ENCODE results near the gene QRFP.

Gene QRFP

DNA sequence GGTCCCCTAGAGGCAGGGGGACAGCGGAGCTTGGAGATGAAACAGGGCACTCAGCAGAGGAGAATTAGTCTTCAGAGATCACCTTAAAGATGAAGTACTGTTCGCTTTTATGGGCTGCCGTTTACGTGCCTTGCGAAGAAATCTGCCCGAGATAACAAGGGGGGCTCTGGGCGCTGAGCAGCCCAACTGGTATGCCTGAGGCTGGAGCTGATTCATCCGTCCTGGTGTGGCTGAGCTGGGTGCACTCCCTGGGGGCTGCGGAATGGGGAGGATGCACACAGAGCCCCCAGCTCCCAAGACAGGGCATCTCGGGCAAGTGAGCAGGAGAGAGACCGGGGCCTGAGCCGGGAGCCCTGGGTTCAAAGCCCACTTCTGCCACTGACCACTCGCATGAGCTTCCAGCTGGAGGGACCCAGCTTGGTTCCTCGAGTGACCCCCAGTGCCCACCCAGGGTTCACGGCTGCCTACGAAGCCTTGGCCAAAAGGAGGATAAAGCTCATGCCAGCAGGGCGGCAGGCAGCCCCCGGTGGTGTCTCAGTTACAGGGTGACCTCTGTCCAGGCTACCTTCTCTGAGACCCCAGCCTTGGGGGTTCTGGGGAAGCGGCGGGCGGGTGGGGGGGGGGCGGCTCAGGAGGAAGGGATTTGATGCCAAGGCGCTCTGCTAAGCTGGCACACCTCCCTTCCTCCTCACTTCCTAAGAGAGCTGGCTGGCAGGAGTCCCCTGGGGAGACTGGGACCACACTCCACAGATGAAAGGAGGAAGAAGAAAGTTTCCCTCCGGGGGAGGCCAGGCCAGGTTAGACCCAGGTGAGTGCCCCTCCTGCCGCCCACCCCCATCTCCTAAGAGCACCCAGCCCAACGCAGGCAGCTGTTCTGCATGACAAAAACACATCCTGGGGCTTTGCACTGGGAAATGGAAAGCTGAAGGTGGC, 36.8 kb upstream of the QRFP start:
- DNase-seq, result no peak

DNA sequence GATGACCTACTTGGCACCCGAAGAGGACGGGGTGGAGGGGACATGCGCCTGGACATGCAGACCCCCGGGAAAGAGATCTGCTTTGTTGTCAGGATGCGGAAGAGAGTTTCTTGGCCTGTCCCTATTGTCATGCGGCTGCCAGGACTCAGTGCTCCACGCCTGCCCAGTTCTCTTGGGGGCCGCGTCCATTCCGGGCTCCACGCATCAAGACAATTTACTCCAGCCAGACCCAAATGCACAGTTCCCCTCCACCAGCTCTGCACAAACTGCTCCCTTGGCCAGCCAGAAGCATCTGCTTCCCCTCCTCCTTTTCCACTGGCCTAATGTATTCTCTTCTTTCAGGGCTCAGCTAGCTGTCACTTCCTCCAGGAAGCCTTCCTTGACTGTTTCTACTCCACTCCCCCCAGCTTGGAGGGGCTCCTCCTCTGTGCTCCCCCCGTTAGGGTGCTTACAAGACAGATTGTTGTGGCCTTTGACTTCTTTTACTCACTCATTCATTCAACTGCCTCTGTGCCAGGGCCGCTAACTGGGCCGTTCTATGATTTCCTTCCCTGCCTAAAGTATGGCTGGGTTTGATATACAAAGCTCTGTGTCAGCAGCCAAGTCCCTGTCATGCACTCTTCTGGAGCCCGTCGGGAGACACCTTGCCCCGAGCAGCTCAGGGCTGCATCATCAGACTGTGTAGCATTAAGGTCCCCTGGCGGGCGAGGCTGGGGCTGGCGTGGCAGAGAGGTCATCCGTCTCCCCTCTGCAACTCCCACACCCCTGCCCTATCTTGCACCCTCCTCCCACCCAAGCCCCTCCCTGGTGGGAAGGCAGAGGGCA, 35.9 kb upstream of the QRFP start:
- no peak for DNase-seq

DNA sequence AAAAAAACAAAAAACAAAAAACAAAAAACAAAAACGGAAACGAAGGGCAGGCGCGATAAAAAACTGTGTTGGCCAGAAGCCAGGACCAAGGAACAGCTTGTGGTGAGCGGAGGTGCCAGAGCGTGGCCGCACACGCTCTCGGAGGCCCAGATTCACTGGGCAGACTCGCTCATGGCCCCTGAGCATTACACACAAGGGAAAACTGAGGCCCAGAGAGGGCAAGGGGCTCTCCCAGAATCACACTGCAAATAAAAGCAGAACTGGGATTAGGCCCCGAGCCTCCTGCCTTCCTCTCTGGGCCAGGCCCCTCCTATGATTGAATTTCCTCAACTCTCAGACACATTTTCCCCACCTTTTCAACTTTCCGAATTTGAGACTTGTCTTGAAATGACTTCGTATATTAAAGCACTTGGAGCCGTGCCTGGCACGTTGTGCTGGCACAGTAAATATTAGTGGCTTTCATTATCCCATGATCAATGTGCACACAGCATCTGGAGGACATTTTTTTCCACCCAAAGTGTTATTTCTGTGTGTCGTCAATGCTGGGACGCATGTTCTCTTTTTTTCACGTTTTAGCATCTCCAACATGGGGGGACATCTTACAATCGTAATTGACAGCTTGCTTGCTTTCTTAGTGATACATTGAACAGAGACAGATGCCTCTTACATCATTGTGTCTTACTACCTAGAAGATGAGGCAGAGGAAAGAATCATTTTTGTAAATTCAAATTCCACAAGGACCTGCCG, 35.1 kb upstream of the QRFP start:
- no peak for DNase-seq

DNA sequence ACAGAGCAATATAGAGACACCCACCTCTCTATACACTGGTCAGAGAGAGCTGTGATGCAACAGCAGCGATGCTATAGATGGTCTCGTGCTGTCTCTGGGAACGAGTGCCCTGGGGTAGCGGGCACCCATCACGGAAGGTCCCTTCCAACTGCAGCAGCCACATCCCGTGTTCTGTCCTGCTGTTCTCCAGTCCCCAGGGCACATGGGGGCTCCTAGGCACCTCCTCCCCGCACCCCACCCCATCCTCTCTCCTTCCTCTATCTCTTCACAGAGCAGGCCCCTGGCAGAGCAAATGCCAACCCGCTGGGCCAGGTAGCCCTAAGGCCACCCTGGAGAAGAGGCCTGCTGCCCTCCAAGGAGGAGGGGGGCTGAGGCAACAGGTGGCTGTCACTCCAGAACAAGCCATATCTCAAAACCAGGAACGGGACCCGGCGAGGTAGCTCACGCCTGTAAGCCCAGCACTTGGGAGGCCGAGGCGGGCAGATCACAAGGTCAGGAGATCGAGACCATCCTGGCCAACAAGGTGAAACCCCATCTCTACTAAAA, 34.3 kb upstream of the QRFP start:
- DNase-seq, result no peak

DNA sequence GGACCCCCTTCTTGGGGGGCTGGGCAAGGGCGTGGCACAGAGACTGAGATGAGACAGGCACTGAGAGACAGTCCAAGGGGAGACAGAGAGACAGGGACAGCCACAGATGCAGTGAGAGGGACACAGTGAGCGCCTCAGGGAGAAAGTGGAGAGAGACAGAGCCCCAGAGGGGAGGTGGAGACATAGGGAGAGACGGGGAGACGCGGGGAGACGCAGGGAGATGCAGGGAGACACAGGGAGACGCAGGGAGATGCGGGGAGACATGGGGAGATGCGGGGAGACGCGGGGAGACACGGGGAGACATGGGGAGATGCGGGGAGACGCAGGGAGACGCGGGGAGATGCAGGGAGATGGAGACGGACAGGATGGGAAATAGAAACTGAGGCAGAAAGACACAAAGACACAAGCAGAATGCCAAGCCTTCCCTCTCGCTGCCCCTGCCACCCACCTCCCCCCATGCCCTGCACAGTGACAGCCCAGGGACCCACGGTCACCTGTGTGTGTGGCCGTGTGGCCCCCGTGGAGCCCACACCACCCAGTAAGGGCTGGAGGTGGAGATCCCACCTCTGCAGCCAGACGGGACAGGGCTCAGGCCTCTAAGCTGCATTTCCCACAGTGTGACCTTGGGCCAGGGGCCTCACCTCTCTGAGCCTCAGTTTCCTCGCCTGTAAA, 33.7 kb upstream of the QRFP start:
- no peak for DNase-seq

DNA sequence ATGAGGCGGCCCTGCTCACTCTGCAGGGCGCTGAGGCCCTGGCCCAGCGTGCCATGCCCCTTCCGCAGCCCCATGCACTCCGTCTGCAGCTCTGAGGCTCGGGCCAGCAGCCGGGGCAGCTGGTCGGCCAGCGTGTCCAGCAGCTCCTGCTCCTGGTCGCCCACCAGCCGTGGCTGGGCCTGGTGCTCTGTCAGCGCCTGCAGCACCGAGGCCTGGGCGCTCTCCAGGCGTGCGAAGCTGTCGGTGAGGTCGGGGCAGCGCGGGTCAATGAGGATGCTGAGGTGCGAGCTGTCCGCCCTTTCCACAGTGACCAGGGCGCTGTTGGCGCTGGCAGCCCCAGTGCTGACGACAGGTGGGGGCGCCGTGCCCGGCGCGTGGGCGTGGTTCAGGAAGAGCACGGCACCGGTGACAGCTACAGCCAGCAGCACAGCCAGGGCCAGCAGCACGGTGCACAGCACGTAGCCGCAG, 33.0 kb upstream of the QRFP start:
- no peak for DNase-seq

DNA sequence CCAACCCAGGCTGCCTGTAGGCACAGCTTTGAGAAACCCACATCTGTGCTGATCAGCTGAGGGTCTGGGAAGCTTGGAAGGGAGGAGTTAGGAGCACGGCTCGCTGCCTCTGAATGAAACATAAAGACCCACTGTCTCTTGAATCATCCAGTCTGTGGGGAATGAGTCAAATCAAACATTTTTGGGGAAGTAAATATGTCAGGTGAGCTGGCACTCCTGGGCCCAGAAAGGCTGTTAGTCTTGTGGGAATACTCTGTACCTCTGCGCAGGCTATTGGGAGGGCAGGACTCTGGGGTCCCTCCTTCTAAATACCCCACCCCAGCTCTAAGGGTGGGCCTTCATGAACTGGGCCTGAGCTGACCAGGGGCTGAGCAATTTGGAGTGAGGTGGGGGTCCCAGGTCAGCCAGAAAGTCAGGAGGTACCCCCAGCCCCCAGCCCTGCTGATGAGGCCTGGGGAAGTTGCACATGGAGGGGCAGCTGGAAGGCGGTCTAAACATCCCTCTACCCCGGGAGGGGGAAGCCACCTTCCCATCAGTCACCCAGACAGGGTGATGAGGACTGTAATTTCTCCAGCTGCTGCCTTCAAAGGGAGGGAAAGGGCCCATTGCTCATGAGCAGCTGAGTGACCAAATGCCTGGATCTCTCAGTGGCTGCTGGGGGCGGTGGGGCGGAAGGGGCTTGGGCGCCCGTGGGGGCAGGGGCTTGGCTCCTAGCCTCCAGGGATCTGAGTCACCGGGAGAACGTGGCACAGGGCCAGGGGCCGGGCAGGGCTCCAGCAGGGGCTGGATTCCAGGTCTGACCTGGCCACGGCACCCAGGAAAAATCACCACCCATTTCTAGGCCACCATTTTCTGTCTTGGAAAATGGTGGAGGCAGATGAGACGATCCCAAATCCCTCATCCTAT, 31.6 kb upstream of the QRFP start:
- no peak for DNase-seq

DNA sequence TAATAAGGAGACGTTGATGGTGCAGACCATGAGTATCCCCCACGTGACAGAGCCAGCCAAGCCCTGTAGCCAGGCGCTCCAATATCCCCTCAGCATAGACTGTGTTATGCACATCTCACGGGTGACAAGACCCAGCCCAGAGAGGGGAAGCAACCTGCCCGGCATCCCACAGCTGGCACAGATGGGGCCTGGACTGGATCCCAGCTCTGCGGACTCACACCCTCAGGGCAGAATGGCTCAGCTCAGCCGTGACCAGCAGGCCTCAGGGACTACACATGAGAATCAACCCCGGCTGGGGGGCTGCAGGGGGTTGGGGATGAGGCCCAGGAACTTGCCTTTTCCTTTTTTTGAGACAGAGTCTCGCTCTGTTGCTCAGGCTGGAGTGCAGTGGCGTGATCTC, 30.7 kb upstream of the QRFP start:
- DNase-seq, result no peak

DNA sequence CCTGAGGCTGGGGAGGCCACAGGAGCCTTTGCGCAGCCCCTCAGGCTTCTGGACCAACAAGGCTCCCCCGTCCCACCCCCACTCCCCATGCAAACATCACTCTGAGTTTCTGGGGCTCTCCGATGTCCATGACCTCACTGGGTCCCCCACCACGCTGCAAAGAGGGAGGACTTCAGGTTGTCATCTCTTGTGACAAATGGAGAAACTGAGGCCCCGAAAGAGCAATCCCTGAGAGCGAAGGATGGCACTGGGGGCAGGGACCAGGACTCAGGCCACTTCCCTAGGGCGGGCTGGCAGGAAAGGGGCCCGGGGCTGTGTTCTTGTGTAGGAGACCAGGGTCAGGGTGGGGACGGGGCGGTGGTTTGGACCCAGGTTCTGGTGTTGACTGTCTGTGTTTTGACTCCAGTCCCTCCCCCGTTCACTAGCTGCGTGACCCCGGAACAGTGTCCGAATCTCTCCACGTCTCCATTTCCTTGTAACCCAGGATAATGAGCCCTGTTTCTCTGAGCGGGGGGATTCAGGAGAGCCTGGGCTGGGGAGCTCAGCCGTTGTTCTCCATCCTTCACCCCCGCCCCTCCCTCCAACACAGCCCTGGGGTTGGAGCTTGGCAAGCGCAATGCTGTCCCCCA, 28.6 kb upstream of the QRFP start:
- no peak for DNase-seq

DNA sequence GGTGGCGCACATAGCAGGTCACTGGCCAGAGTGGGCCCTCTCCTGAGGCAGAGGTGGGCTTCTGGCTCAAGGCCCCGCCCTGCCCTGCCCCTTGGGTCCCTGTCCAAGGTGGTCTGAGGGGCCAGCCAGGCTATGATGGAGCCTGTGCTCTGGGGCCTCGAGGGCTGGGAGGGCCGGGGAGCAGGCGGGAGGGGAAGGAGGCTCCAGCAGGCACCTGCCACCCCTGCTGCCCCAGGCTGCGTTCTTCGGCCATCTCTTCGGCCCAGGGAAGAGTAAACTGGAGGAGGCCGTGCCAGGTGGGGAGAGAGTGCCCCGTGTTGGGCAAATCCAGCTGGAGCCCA, 27.8 kb upstream of the QRFP start:
- no peak for DNase-seq

DNA sequence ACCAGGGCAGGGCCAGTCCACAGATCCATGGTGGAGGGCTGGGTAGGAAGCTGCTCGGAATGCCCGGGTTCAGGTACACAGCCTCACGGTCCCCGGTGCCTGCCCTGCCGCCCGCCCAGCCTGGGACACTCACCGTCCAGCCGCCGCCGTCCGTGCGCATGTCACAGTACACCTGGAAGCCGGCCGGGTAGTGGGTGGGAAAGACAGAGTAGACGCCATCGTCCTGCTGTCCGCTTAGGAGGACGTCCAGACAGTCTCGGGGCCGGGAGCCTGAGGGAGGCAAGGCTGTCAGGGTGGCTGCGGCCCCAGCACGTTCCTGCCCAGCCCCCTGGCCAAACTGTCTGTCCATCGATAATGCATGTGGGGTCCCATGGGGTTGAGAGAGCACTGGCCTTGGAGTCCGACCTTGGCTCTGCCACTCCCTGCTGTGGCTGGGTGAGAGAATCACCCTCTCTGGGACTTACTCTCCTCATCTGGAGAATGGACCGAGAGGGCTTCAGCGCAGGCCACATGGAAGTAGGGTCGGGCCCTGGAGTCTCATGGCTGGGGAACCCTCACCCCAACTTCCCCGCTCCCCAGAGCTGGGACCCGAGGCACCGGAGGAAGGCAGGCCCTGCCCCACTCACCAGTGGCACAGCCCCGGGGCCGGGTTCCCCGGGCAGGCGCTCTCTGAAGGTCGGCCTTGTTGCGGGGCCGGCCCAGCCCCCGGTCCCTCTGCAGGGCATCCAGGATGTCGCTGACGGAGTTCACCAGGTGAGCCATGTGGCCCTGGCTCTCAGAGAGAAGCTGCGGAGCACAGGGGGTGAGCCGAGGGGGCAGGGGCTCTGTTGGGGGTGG, 27.2 kb upstream of the QRFP start:
- no peak for DNase-seq

DNA sequence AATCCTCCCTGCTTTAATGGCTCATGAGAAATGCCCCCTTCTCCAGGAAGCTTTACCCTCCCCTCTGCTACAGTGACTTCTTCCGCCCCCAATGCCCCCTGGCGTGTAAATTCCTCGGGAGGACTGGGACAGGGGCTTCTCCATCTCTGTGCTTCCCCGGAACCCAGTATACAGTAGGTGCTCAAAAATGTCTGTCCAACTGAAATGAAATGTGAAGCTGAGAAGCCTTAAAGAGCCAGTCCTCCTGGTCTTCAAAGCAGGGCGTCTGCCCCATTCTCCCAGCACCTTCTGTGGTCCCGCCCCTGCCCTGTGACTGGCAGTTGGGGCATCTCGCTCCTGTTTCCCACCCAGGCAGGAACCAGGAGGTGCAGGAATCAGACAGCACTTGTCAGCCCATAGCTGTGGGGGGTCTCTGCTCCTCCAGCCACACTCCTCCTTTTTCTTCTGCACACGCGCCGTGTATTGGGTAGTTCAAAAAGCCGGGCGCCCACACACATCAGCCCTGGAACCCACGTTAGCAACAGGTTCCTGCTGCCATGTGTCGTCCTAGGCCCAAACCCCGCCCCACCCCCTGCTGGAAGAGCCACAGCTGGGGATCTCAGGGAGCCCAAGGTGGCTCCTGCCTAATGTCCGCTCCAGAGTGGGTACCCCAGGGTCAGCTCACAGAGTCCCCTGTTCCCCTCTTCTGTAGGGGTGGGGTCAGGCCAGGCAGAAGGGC, 26.4 kb upstream of the QRFP start:
- no peak for DNase-seq

DNA sequence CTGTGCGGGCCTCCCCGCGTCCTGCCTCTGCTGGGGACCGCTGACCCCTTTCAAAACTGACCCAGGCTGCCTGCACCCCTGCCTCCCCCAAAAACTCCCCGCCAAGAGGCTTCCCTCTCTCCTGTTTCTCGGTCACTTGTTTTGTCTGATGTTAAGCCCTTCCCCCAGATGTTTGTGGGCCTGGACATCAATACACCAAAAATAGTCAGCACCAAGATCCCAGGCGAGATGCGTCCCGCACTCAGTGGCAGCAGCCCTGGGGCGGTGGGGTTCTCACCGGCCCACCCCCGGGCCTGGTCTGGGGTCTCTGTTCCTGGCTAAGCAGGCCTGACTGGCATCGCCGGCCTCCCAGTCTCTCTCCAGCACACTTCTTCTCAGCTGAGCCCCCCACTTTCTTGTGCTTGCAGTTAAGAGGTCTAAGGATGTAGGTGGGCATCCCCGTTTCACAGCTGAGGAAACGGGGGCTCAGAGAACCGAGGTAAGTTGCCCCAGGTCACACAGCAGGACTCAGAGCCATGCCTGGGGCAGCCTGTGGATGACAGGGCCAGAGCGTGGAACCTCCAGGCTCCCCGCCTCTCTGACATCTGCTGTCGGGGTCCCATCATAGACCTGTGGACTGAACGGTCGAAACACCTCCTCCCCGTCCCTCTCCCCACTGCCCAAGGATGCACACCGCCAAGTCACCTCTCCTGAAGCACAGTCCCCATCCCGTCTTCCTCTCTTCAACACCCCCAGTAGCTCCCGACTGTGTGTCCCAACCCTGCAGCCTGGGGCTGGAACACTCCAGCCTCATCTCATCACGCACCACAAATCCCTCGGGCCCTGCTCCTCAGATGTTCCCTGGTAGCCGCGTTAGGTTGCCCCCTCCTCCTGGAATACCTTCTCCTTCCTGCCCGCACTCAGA, 25.6 kb upstream of the QRFP start:
- no peak for DNase-seq

DNA sequence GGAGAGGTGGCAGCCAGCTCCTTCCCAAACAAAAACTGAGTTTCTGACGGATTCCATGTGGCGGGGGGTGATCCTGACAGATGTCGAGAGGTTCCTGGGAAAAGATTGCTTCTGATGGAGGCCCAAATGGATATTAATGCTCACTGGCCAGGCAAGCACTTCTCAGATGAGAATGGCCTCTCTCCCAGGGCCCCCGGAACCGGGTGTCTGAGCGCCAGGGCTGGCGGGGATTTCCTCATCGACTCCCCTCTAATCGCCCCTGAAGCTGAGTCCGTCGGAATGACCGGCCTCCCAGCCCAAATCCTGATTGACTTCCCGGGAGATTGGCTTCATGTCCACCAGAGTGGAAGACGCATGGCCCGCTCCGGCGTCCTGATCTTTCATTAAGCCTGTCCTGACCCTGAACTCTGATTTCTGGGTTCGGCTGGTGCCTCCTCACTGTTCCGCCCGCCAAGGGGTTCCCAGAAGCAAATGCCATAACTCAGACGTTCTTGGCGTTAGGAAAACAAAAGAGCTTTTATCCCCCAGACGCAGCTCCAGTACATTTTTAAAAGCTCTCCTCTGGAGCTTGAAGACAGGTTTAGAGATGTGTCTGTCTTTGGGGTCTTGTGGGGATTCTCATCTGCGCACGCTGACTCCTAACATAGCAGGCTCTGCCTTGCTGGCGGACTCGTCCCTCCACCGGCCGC, 24.8 kb upstream of the QRFP start:
- no peak for DNase-seq

DNA sequence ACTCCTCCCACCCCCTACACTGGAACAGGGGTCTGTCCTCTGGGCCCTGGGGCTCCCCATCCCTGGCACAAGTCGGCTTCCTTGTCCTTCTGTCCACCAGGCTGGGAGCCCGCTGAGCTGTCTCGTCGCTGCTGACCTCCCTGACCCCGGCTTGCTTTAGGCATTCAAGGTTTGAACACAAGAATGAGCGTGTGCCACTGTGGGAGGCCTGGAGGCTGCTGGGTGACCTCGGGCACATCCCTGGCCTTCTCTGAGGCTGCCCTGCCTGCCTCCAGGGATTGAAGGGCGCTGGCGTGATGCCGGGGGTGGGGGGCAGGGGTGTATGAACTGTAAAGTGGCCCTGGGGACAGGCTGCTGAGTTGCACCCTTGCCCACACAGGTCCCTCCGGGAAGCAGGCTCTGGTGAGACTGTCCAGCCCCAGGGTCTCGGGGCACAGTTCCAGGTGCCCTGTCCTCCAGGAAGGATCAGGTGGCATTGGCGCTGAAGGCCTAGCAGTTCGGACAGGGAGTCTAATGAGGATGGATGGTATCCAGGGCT, 24.2 kb upstream of the QRFP start:
- DNase-seq, result no peak

DNA sequence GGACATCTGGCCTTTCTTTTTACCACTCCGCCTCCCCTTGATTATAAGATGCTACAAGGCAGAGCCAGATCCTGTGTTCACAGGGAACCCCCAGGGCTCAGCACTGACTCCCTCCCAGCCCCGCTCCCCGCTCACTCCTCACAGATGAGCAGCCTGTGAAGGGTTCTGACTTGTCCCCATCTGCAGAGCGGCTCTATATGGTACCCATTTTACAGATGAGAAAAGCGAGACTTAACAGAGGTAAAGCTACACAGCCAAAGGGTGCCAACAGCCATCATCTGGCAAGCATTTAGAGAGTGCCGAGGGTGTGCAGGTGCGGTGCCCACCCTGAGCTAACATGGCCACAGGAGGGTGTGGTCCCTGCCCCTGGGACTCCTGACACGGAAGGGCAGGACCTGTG, 23.6 kb upstream of the QRFP start:
- DNase-seq, result no peak

DNA sequence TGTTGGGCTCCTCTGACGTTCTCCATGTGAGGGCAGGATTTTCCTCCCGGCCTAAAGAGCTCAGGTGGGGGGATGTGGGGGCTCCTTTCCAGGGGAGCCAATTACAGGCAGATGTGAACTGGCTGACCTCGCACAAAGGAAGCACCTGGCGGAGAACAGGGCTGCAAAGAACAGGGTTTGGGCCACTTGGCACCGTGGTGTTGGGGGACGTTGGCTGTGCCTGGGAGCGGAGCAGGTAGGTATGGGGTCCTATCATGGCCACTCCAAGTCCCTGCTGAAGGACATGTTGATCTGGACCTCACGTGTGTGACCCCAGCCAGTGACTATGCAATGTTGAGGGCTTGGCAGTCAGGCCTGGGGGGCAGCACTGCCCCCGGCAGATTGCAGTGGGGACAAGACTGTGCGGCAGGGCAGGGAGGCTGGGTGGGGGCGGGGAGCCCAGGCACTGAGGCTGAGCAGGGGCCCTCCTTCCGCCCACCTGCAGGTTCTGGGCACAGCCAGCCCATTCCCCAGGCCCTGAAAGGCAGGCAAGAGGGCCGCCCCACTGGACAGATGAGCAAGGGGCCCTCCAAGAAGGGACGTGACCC, 23.0 kb upstream of the QRFP start:
- no peak for DNase-seq
